H1 (cell line): ENCODE data around the gene EXOSC10. TPM values are rescaled to one million over a fixed set of nuclear protein-coding genes. Genes with fewer than 3 reads are reported as not detected.

ENCODE experiments used
- CTCF ChIA-PET: fragments of 300-600 bp; sonication (Branson Sonifier 250); formaldehyde crosslinking; loops from one replicate; lab custom pipeline; 2021; ENCODE audit not compliant: partially characterized antibody; lab: Charles Lee
- POLR2A ChIA-PET: fragments of 300-600 bp; sonication (Branson Sonifier 250); formaldehyde crosslinking; loops from one replicate; lab custom pipeline; 2021; ENCODE audit warnings: inconsistent platforms; ENCODE audit not compliant: partially characterized antibody; lab: Charles Lee
- DNase-seq, 2 experiments: peaks; one replicate each; pipeline versions ENCODE4 v3.0.0 to v3.0.0-alpha.2; 2010 to 2022; ENCODE audit warnings: low spot score in 2 of 2, low read depth in 1 of 2, mixed read lengths in 1 of 2
- FAIRE-seq: peaks from 2 replicates; lab custom pipeline; 2011; peaks lifted over from hg19 to GRCh38; lab: Jason Lieb, UNC
- H2AFZ ChIP-seq: 2 replicates; pipeline ENCODE4 v1.8.1; 2012; ENCODE audit warnings: low read length, inconsistent platforms
- H2AK5ac ChIP-seq: 2 replicates; pipeline ENCODE4 v1.6.1; 2013; ENCODE audit warnings: low read depth, low read length
- H2BK120ac ChIP-seq: replicated peaks from 2 replicates; pipeline ENCODE3; 2013; ENCODE audit warnings: low read depth, low read length, inconsistent platforms
- H2BK12ac ChIP-seq: 2 replicates; pipeline ENCODE4 v1.6.1; 2013; ENCODE audit warnings: low read depth, low read length
- H2BK15ac ChIP-seq: 2 replicates; pipeline ENCODE4 v1.6.1; 2013; ENCODE audit warnings: low read length
- H2BK20ac ChIP-seq: 2 replicates; pipeline ENCODE4 v1.6.1; 2013; ENCODE audit warnings: low read length
- H2BK5ac ChIP-seq: 2 replicates; pipeline ENCODE4 v1.6.1; 2013; ENCODE audit warnings: low read depth, low read length
- H3K14ac ChIP-seq: 2 replicates; pipeline ENCODE4 v1.6.1; 2013; ENCODE audit warnings: inconsistent platforms; ENCODE audit not compliant: insufficient read length
- H3K18ac ChIP-seq: 2 replicates; pipeline ENCODE4 v1.6.1; 2013; ENCODE audit warnings: low read length; ENCODE audit errors: extremely low read depth
- H3K23ac ChIP-seq: 2 replicates; pipeline ENCODE4 v1.6.1; 2013; ENCODE audit warnings: inconsistent platforms; ENCODE audit not compliant: insufficient read length
- H3K23me2 ChIP-seq: 2 replicates; pipeline ENCODE4 v1.6.1; 2013; ENCODE audit warnings: low read depth, low read length
- H3K27ac ChIP-seq: 2 replicates; pipeline ENCODE4 v1.6.1; 2011; ENCODE audit warnings: low read depth, low read length, inconsistent platforms
- H3K27me3 ChIP-seq, 4 experiments: replicated peaks in 1 of 4; 1 replicate in 1 of 4; 2 replicates in 3 of 4; pipeline versions ENCODE4 v1.6.1 to v1.8.1; 2011 to 2013; ENCODE audit warnings: low read length in 3 of 4, mild to moderate bottlenecking in 3 of 4, inconsistent platforms in 2 of 4, mixed read lengths in 2 of 4, moderate library complexity in 1 of 4; ENCODE audit not compliant: control insufficient read depth in 3 of 4, insufficient read depth in 3 of 4; ENCODE audit errors: extremely low read depth in 1 of 4
- H3K36me3 ChIP-seq, 4 experiments: 2 replicates each; pipeline versions ENCODE4 v1.6.1 to v1.8.1; 2011 to 2013; ENCODE audit warnings: mild to moderate bottlenecking in 4 of 4, low read length in 3 of 4, moderate library complexity in 2 of 4, control low read depth in 1 of 4, inconsistent platforms in 1 of 4; ENCODE audit not compliant: insufficient read depth in 4 of 4, control insufficient read depth in 2 of 4
- H3K4ac ChIP-seq: replicated peaks from 2 replicates; pipeline ENCODE3; 2013; ENCODE audit warnings: low read length, low read depth, mixed read lengths, inconsistent platforms; ENCODE audit not compliant: insufficient read length
- H3K4me1 ChIP-seq, 4 experiments: replicated peaks in 1 of 4; 1 replicate in 1 of 4; 2 replicates in 3 of 4; pipeline versions ENCODE4 v1.6.1 to v1.8.1; 2011 to 2013; ENCODE audit warnings: low read length in 3 of 4, inconsistent platforms in 2 of 4, mixed read lengths in 1 of 4; ENCODE audit not compliant: insufficient read depth in 4 of 4, control insufficient read depth in 3 of 4
- H3K4me2 ChIP-seq, 2 experiments: 2 replicates each; pipeline versions ENCODE4 v1.6.1 to v1.8.1; 2011 to 2013; ENCODE audit warnings: low read depth in 2 of 2, low read length in 2 of 2, control low read depth in 1 of 2, inconsistent platforms in 1 of 2, mild to moderate bottlenecking in 1 of 2; ENCODE audit not compliant: insufficient read depth in 1 of 2
- H3K4me3 ChIP-seq, 4 experiments: fragments of 200-600, 300-600 bp in 1 of 4; sonication (generic), shearing (Covaris generic), sonication (Bioruptor Twin) in 1 of 4; 2 replicates each; pipeline versions ENCODE4 v1.5.1 to v1.8.1; 2011 to 2016; ENCODE audit warnings: low read length in 4 of 4, low read depth in 3 of 4, control low read depth in 2 of 4, inconsistent platforms in 2 of 4, mild to moderate bottlenecking in 2 of 4, mixed read lengths in 1 of 4, moderate library complexity in 1 of 4; ENCODE audit not compliant: insufficient read depth in 2 of 4; ENCODE audit errors: extremely low read depth in 1 of 4
- H3K56ac ChIP-seq: replicated peaks from 2 replicates; pipeline ENCODE3; 2013; ENCODE audit warnings: low read depth, mild to moderate bottlenecking, mixed read lengths, low read length, inconsistent platforms; ENCODE audit not compliant: insufficient read length
- H3K79me1 ChIP-seq: 2 replicates; pipeline ENCODE4 v1.6.1; 2013; ENCODE audit warnings: low read depth, low read length, control low read depth
- H3K79me2 ChIP-seq, 2 experiments: 2 replicates each; pipeline versions ENCODE4 v1.6.1 to v1.8.1; 2012 to 2013; ENCODE audit warnings: low read length in 2 of 2, mild to moderate bottlenecking in 2 of 2, inconsistent platforms in 1 of 2; ENCODE audit not compliant: insufficient read depth in 2 of 2, control insufficient read depth in 1 of 2
- H3K9ac ChIP-seq, 4 experiments: replicated peaks in 1 of 4; 1 replicate in 1 of 4; 2 replicates in 3 of 4; pipeline versions ENCODE4 v1.6.1 to v1.8.1; 2011 to 2013; ENCODE audit warnings: low read depth in 3 of 4, low read length in 3 of 4, control low read depth in 2 of 4, mild to moderate bottlenecking in 2 of 4, moderate library complexity in 2 of 4, inconsistent platforms in 1 of 4; ENCODE audit errors: extremely low read depth in 1 of 4
- H3K9me3 ChIP-seq, 2 experiments: 2 replicates each; pipeline versions ENCODE4 v1.6.1 to v1.8.1; 2012 to 2013; ENCODE audit warnings: mild to moderate bottlenecking in 2 of 2, moderate library complexity in 2 of 2, control low read depth in 1 of 2, inconsistent platforms in 1 of 2, low read depth in 1 of 2, low read length in 1 of 2, mixed read lengths in 1 of 2; ENCODE audit not compliant: insufficient read depth in 2 of 2
- H4K20me1 ChIP-seq, 2 experiments: replicated peaks in 1 of 2; 2 replicates each; pipeline versions ENCODE3 to v1.8.1; 2011 to 2013; ENCODE audit warnings: inconsistent platforms in 2 of 2, low read length in 2 of 2, mild to moderate bottlenecking in 1 of 2; ENCODE audit not compliant: insufficient read depth in 2 of 2, control insufficient read depth in 1 of 2
- H4K5ac ChIP-seq: 2 replicates; pipeline ENCODE4 v1.6.1; 2013; ENCODE audit warnings: low read length, low read depth, mixed read lengths, inconsistent platforms; ENCODE audit not compliant: insufficient read length
- H4K8ac ChIP-seq: 2 replicates; pipeline ENCODE4 v1.8.0; 2013; ENCODE audit warnings: mild to moderate bottlenecking, moderate library complexity, low read length, inconsistent platforms; ENCODE audit not compliant: insufficient read depth; ENCODE audit errors: extremely low read depth
- H4K91ac ChIP-seq: replicated peaks from 2 replicates; pipeline ENCODE3; 2013; ENCODE audit warnings: low read length, mixed read lengths, inconsistent platforms; ENCODE audit not compliant: insufficient read length
- ASH2L ChIP-seq: fragments of 200-600, 300-600 bp; sonication (generic); IDR thresholded peaks from one replicate; pipeline ENCODE4 v1.7.1; 2017; ENCODE audit warnings: low read length
- CBX5 ChIP-seq: fragments of 300-800, 300-1000 bp; sonication (generic); IDR thresholded peaks from 2 replicates; pipeline ENCODE4 v1.7.1; 2016; ENCODE audit warnings: antibody characterized with exemption, low read length, low read depth
- GTF2F1 ChIP-seq: IDR thresholded peaks from 2 replicates; pipeline ENCODE4 v1.6.1; 2012; ENCODE audit warnings: low read depth, low read length, improper control_type of control experiment, borderline replicate concordance
- MAFK ChIP-seq: IDR thresholded peaks from 2 replicates; pipeline ENCODE4 v1.6.1; 2012; ENCODE audit warnings: low read depth, mild to moderate bottlenecking, improper control_type of control experiment, low read length
- RFX5 ChIP-seq: IDR thresholded peaks from 2 replicates; pipeline ENCODE4 v1.6.1; 2011; ENCODE audit warnings: low read depth, low read length, improper control_type of control experiment, borderline replicate concordance
- RNF2 ChIP-seq: fragments of 200-900, 300-1000 bp; sonication (generic); IDR thresholded peaks from 2 replicates; pipeline ENCODE4 v1.7.1; 2016; ENCODE audit warnings: borderline replicate concordance, low read depth, mild to moderate bottlenecking, antibody characterized with exemption, low read length; ENCODE audit not compliant: poor library complexity, severe bottlenecking; ENCODE audit errors: missing control alignments
- SIN3A ChIP-seq, 2 experiments: IDR thresholded peaks in 1 of 2; conservative IDR thresholded peaks in 1 of 2; 2 replicates each; pipeline ENCODE4 v1.6.1; 2011 to 2012; ENCODE audit warnings: low read length in 2 of 2, improper control_type of control experiment in 1 of 2, low read depth in 1 of 2, mild to moderate bottlenecking in 1 of 2
- TAF7 ChIP-seq: optimal IDR thresholded peaks from 2 replicates; pipeline ENCODE3; 2011; ENCODE audit warnings: low read depth, mild to moderate bottlenecking, inconsistent platforms, low read length, moderate library complexity, borderline replicate concordance
- YY1 ChIP-seq: IDR thresholded peaks from 2 replicates; pipeline ENCODE4 v1.6.1; 2011; ENCODE audit warnings: low read depth, mild to moderate bottlenecking, low read length
- WGBS, 2 experiments: shearing (Covaris generic) in 1 of 2; methylation state at CpG; one replicate each; pipeline versions ENCODE4 v1.1.6 to v1.1.7; 2013 to 2015; ENCODE audit warnings: low lambda C conversion rate in 2 of 2, mixed read lengths in 2 of 2, inconsistent platforms in 1 of 2, low coverage in 1 of 2, missing lambda C conversion rate in 1 of 2; ENCODE audit not compliant: insufficient replicate concordance in 2 of 2, insufficient coverage in 1 of 2, insufficient read length in 1 of 2; ENCODE audit errors: extremely low coverage in 1 of 2, missing lambda C conversion rate in 1 of 2; 5-methylcytosine and 5-hydroxymethylcytosine counted together
- polyA plus RNA-seq, 7 experiments: library from polyadenylated mRNA; depleted of rRNA in 3 of 7; stranded (reverse) in 5 of 7; unstranded in 2 of 7; fragments of >200 nt in 5 of 7; fragments of 200-250 nt in 2 of 7; gene quantifications; 1 replicate in 5 of 7; 2 replicates in 1 of 7; 4 replicates in 1 of 7; pipeline versions ENCODE4 v1.2.1 to v1.2.3, GENCODE V29; 2011 to 2013; ENCODE audit warnings: missing spikeins in 2 of 7, mixed read lengths in 2 of 7
- total RNA-seq: library from RNA; stranded (reverse); fragmentation: NEBNext Ultra II Directional; extraction: Animal tissue kit (Norgen Biotek cat#: 25700); gene quantifications from 2 replicates; pipeline ENCODE4 v1.2.1, GENCODE V29; 2021

The EXOSC10 gene
- total and polyA plus RNA-seq, 2 of the 8 experiments (the other 6 are each of a cell fraction or from before 2014, with no cell fraction given), result 57.9 to 86.1 TPM

DNA sequence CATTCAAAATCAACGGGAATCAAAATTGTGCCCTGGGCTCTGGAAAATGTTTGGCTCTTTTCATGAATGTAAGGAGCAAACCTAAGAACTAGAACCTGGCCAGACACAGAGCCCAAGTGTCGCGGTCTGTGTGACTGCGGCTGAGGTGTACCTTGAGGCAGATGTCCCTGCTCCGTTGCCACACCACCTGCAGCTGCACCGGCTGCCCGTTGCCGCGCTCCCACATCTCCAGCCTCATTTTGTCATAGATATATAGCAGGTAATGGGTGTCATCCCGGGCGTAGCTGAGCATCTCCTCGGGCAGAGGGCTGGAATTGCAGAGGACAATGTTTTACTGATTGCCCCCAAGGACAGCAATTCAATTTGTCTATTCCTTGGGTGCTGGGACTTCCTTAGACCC, 18.7 kb downstream of the EXOSC10 start:
- Histone ChIP-seq H2BK15ac (no peak overlapping the region), H3K9ac (no peak overlapping the region), H3K79me1 (no peaks in the 10 kb centered on the region), H3K4me2 (no peak overlapping the region), H2BK12ac (no peak overlapping the region), H2BK120ac (no peak overlapping the region), H2AFZ (no peak overlapping the region), H3K4me1 (no peaks in the 10 kb centered on the region), H2BK20ac (no peak overlapping the region), H3K23me2 (no peaks in the 10 kb centered on the region; the same call in 1 of the 2 replicates), H3K79me2 (no peaks in the 10 kb centered on the region), H3K9me3 (no peaks in the 10 kb centered on the region), H3K18ac (no peak overlapping the region), H4K20me1 (peaks cover 0 to 7% of the 10 kb centered on the region in 2 experiments), H3K14ac (no peak overlapping the region), H3K56ac (no peak overlapping the region), H3K4ac (no peak overlapping the region), H3K36me3 (peaks cover 32 to 66% (median 57%) of the 10 kb centered on the region in 4 experiments), H4K8ac (no peak overlapping the region), H2BK5ac (no peak overlapping the region), H3K23ac (no peak overlapping the region), H4K91ac (no peak overlapping the region), H3K4me3 (no peak overlapping the region), H3K27ac (no peak overlapping the region), H4K5ac (no peak overlapping the region), H3K27me3 (no peaks in the 10 kb centered on the region)
- no peak for FAIRE-seq
- DNase-seq, result no peak
- POLR2A ChIA-PET, result interaction anchor here (1.0 to 3.1 kb wide), 4 partner anchors 10 to 58 kb away, joined by 3 to 11 read pairs (median 4); no protein-coding TSS in a partner anchor
- CTCF ChIA-PET, result interaction anchor here (0.6 to 7.0 kb wide), 8 partner anchors 8 to 171 kb away, joined by 3 to 46 read pairs (median 4); no protein-coding TSS in a partner anchor
- 86% methylated on average over 12 of the region's 12 CpGs; no CpG with 5 or more reads in 1 of the 2 experiments for WGBS, 2 experiments
- no peak for TF ChIP-seq ASH2L
- TF ChIP-seq TAF7, result no peak
- TF ChIP-seq RFX5, result no peak
- TF ChIP-seq SIN3A (conservative IDR thresholded peaks at IDR 0.05 in 1 of 2, IDR thresholded peaks at IDR 0.05 in 1 of 2; ENCODE audit: low read depth in 1 of 2, low read length in 2 of 2), result no peak
- TF ChIP-seq YY1, result no peak
- no peak for TF ChIP-seq RNF2
- TF ChIP-seq MAFK, result no peak
- TF ChIP-seq CBX5, result no peak
- no peak for TF ChIP-seq GTF2F1
- TF ChIP-seq, all 59 proteins: peak for 0
- H2AK5ac ChIP-seq, result no peak overlapping the region
